ENCODE results near the gene FAM13C.

DNA sequence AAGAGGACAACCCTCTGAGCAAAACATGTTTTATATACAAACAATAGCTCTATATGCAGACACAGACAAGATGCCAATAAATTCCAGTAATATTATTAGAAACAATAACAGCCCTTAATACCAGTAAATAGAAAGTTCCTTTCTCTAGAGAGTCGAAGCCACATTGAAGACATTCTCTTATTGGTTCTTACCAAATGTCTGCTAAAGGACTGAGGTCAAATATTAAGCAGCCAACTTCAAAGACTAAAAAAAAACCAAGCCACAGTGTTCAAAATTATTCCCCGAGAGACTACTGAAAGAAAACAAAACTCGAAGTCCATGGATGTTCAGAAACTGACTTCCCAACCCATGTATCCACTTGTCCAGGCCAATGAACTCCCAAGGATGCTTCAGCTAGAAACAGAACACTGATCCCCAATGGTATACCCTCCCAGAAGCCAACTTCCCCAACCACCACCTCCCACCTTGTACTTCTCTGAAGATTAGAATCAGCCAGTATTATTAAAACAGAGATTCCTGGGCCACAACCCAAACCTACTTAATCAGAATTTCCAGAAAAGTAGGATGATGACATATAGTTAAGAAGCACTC, 51.9 kb downstream of the FAM13C start:
- no peak for TF ChIP-seq POLR2A (IDR thresholded peaks at IDR 0.05)
- TF ChIP-seq, protein P1, sequence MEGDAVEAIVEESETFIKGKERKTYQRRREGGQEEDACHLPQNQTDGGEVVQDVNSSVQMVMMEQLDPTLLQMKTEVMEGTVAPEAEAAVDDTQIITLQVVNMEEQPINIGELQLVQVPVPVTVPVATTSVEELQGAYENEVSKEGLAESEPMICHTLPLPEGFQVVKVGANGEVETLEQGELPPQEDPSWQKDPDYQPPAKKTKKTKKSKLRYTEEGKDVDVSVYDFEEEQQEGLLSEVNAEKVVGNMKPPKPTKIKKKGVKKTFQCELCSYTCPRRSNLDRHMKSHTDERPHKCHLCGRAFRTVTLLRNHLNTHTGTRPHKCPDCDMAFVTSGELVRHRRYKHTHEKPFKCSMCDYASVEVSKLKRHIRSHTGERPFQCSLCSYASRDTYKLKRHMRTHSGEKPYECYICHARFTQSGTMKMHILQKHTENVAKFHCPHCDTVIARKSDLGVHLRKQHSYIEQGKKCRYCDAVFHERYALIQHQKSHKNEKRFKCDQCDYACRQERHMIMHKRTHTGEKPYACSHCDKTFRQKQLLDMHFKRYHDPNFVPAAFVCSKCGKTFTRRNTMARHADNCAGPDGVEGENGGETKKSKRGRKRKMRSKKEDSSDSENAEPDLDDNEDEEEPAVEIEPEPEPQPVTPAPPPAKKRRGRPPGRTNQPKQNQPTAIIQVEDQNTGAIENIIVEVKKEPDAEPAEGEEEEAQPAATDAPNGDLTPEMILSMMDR (IDR thresholded peaks at IDR 0.05) = no peak
- no peak for TF ChIP-seq EP300 (IDR thresholded peaks at IDR 0.05)
